Measurements from ENCODE around the gene NUDT6.

The NUDT6 gene

GRCh38 chr4:122889726-122890125 lies 32.7 kb downstream of the NUDT6 start:
- DNase-seq = no peak
- H3K27me3 ChIP-seq (ENCODE audit: insufficient read depth, low read depth, severe bottlenecking) = no peaks in the 10 kb centered on the region
- TF ChIP-seq, protein P1, sequence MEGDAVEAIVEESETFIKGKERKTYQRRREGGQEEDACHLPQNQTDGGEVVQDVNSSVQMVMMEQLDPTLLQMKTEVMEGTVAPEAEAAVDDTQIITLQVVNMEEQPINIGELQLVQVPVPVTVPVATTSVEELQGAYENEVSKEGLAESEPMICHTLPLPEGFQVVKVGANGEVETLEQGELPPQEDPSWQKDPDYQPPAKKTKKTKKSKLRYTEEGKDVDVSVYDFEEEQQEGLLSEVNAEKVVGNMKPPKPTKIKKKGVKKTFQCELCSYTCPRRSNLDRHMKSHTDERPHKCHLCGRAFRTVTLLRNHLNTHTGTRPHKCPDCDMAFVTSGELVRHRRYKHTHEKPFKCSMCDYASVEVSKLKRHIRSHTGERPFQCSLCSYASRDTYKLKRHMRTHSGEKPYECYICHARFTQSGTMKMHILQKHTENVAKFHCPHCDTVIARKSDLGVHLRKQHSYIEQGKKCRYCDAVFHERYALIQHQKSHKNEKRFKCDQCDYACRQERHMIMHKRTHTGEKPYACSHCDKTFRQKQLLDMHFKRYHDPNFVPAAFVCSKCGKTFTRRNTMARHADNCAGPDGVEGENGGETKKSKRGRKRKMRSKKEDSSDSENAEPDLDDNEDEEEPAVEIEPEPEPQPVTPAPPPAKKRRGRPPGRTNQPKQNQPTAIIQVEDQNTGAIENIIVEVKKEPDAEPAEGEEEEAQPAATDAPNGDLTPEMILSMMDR (IDR thresholded peaks at IDR 0.05; ENCODE audit: low read depth, low read length) = no peak
- no peak overlapping the region for H3K4me3 ChIP-seq (ENCODE audit: low read depth, low read length)
- no peak overlapping the region for H3K27ac ChIP-seq
- H3K36me3 ChIP-seq = peaks cover 3% of the 10 kb centered on the region
- no peaks in the 10 kb centered on the region for H3K9me3 ChIP-seq (ENCODE audit: severe bottlenecking)

DNA sequence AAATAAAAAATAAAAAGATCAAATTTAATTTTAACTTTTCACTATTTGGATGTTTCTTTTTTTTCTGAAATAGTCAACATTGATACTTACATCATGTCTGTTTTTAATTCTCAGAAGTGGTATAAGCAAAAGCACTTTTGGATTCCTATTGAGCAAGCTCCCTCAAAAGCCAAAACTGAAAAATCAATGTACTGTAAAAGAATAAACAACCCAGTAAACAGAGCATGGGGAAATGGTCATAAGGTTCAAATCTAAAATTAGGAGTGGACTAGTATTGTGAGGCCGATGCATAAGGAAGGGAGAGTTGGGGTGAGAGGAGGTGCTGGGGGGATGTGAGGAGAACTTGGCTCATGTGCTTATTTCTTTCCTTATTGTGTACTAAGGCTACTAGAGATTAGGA lies 37.9 kb downstream of the NUDT6 start:
- no peak overlapping the region for H3K4me3 ChIP-seq (ENCODE audit: low read depth, low read length)
- peaks cover under 1% of the 10 kb centered on the region for H3K36me3 ChIP-seq
- H3K9me3 ChIP-seq (ENCODE audit: severe bottlenecking) = peaks cover 7% of the 10 kb centered on the region
- H3K27me3 ChIP-seq (ENCODE audit: insufficient read depth, low read depth, severe bottlenecking) = no peaks in the 10 kb centered on the region
- DNase-seq = no peak
- TF ChIP-seq, protein P1 (IDR thresholded peaks at IDR 0.05; ENCODE audit: low read depth, low read length) = no peak
- H3K27ac ChIP-seq = no peak overlapping the region

DNA sequence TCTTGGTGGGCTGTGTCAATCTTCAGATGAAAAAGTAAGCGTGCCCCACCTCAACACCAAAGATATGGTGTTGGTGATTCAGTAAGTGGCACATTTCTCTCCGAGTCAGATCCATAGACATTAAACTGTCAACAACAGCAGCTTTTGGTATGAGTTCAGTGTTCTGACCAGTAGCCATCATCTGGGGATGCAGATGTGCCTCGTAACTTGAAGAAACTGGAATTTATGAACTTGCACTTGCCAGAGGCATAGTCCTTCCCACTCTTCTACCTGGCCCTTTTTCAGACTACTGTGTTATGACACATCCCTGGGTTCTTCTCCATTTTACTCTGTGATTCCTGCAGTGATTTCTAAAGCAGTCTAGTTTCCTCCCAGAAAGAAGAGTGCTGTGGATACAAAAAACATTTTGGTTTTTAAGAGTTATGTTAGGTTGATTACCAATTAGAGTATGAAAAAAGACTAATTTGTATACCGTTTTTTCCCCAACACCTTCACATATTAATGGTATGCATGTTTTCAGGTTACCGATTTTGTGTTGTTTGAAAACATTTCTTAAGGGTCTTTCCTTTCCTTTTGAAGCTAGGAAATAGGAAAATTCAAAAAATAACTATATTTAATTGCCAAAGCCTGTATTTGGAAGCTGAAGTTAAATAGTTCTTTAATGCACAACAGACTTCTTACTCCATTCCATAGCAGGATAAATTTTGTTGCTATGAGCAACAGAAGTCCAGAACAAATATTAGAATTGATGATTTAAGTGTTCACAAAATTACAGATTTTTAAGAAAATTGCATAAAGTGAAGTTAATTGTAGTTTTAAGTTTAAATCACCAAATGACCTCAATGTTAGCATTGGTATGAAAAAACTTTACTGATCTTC lies 39.3 kb downstream of the NUDT6 start:
- Histone ChIP-seq H3K36me3 (peaks cover 3% of the 10 kb centered on the region), H3K4me3 (ENCODE audit: low read depth, low read length) (no peak overlapping the region), H3K27ac (no peak overlapping the region), H3K9me3 (ENCODE audit: severe bottlenecking) (peaks cover 7% of the 10 kb centered on the region), H3K27me3 (ENCODE audit: insufficient read depth, low read depth, severe bottlenecking) (no peaks in the 10 kb centered on the region)
- DNase-seq = no peak
- TF ChIP-seq, protein P1 (IDR thresholded peaks at IDR 0.05; ENCODE audit: low read depth, low read length) = no peak

DNA sequence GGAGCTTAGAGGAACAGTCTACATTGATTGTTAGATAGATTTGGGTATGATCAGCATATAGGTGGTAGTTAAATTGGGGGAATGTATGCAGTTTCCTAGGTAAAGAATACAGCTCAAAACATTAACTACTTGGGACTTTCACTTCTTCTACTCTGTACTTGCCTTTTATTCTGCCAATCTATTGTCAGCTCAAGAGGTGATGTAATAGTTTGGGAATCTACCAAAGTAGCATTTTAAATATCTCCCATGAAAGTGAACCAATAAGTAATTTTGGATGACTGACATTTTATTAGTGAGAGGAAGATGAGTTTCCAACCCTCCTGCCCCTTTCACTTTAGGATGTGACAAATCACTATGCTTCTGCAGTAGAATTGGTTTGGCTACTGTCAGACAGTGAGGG lies 43.4 kb downstream of the NUDT6 start:
- Histone ChIP-seq H3K9me3 (ENCODE audit: severe bottlenecking) (peaks cover 7% of the 10 kb centered on the region), H3K27me3 (ENCODE audit: insufficient read depth, low read depth, severe bottlenecking) (no peaks in the 10 kb centered on the region), H3K36me3 (peaks cover 3% of the 10 kb centered on the region), H3K27ac (no peak overlapping the region), H3K4me3 (ENCODE audit: low read depth, low read length) (no peak overlapping the region)
- TF ChIP-seq, protein P1 (IDR thresholded peaks at IDR 0.05; ENCODE audit: low read depth, low read length) = no peak
- DNase-seq = no peak

GRCh38 chr4:122876456-122876855 lies 45.9 kb downstream of the NUDT6 start:
- no peak overlapping the region for H3K4me3 ChIP-seq (ENCODE audit: low read depth, low read length)
- no peak for DNase-seq
- H3K27ac ChIP-seq = no peak overlapping the region
- TF ChIP-seq, protein P1 (IDR thresholded peaks at IDR 0.05; ENCODE audit: low read depth, low read length) = no peak
- H3K27me3 ChIP-seq (ENCODE audit: insufficient read depth, low read depth, severe bottlenecking) = no peaks in the 10 kb centered on the region
- peaks cover 7% of the 10 kb centered on the region for H3K9me3 ChIP-seq (ENCODE audit: severe bottlenecking)
- peaks cover 3% of the 10 kb centered on the region for H3K36me3 ChIP-seq
